ENCODE results near the gene PCSK5.

DNA sequence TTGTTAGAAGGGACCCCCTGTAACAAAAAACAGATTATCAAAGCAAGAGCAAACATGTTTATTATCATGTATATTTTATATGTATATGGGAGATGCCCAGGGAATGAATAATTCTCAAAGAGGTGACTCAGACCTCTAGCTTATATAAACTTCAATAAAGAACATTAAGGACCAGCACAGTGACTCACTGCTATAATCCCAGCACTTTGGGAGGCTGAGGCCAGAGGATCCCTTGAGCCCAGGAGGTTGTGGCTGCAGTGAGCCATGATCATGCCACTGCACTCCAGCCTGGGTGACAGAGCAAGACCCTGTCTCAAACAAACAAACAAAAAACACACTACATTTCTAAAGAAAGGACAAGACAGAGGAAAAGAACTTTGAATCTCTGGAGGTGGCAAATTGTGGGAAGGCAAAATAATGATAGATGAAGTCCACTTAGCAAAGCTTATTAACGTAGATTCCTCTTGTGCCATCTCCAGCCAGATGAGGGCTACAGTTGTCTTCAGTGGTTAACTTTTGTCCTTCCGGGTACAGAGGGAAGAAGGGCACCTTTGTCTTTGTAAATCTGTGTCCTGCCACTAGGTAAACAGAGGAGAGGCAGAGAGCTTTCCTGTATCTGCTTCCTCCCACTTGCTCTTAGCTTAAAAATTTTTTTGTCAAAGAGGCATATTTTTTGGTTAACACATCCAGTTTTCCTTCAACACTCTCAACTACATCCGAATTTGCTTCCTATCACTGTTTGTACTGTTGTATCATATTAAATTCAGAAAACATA is 511.3 kb downstream of the PCSK5 start:
- TF ChIP-seq POLR2AphosphoS5 (IDR thresholded peaks at IDR 0.05) (no peak), POLR2A (IDR thresholded peaks at IDR 0.05) (no peak)
- TF ChIP-seq, protein P1, sequence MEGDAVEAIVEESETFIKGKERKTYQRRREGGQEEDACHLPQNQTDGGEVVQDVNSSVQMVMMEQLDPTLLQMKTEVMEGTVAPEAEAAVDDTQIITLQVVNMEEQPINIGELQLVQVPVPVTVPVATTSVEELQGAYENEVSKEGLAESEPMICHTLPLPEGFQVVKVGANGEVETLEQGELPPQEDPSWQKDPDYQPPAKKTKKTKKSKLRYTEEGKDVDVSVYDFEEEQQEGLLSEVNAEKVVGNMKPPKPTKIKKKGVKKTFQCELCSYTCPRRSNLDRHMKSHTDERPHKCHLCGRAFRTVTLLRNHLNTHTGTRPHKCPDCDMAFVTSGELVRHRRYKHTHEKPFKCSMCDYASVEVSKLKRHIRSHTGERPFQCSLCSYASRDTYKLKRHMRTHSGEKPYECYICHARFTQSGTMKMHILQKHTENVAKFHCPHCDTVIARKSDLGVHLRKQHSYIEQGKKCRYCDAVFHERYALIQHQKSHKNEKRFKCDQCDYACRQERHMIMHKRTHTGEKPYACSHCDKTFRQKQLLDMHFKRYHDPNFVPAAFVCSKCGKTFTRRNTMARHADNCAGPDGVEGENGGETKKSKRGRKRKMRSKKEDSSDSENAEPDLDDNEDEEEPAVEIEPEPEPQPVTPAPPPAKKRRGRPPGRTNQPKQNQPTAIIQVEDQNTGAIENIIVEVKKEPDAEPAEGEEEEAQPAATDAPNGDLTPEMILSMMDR (IDR thresholded peaks at IDR 0.05), result no peak

Measured in stomach (tissue), 4 donors.